NB4 (cell line): Measurements from ENCODE around the gene IGSF8.
"Not testable (repeated sequence)": the region's sequence is repeated elsewhere in the genome, so short reads cannot be mapped to it uniquely, and the experiment has no call there.

Source experiments
- DNase-seq: peaks from one replicate; pipeline ENCODE4 v3.0.0; 2010; ENCODE audit warnings: low read depth
- H3K4me3 ChIP-seq: one replicate; pipeline ENCODE4 v1.5.1; 2011; ENCODE audit warnings: mild to moderate bottlenecking, low read depth, low read length, moderate library complexity
- MAX ChIP-seq: IDR thresholded peaks from 2 replicates; pipeline ENCODE4 v1.6.1; 2011; ENCODE audit warnings: low read depth, low read length
- MYC ChIP-seq: IDR thresholded peaks from 2 replicates; pipeline ENCODE4 v1.6.1; 2011; ENCODE audit warnings: low read depth, low read length
- POLR2A ChIP-seq: IDR thresholded peaks from 2 replicates; pipeline ENCODE4 v1.6.1; 2011; ENCODE audit warnings: mild to moderate bottlenecking; ENCODE audit not compliant: insufficient read length; ENCODE audit errors: extremely low read depth
- TF ChIP-seq, protein P1 (sequence below): IDR thresholded peaks from one replicate; pipeline ENCODE4 v1.5.1; 2012; ENCODE audit warnings: low read depth, low read length

The IGSF8 gene

DNA sequence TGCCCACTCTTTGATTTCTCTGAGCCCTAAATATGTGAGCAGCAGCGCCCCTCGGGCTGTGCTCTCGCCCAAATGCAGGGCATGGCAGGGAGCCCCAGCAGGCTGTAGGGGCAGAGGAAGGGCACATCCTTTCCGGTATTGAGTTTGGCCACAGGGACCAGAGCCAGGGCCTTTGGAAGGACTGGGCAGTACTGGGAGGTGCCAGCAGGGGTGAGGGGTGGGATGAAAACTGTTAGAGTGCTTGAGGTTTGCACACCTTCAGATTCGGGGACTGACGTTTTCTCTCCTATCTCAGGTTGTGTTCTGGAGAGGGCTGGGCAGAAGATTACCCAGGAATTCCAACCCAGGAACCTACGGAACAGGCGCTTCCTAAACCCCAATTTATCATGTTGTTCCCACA, 15.0 kb upstream of the IGSF8 start:
- H3K4me3 ChIP-seq, result no peak overlapping the region
- no peak for DNase-seq
- TF ChIP-seq POLR2A, result no peak
- TF ChIP-seq MAX, result no peak

DNA sequence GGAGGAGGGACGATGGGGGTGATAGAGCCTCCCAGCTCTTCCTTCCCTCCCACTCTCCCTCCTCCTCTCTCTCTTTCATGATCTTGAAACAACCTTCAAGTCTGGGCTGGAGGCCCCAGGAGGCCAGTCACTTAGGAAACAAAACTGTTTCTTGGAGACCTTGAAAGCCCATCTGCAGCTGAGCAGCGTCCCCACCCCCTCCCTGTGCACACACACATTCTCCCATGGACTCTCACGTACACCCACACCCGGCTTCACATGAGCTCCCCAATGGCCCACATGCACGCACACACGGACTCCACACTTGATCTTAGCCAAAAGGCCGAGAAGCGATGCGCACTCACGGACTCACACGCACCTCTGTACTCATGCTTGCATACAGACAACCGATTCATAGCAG, 13.9 kb upstream of the IGSF8 start:
- no peak overlapping the region for H3K4me3 ChIP-seq
- no peak for DNase-seq
- TF ChIP-seq POLR2A (no peak), MYC (no peak), MAX (no peak)
- TF ChIP-seq, protein P1, sequence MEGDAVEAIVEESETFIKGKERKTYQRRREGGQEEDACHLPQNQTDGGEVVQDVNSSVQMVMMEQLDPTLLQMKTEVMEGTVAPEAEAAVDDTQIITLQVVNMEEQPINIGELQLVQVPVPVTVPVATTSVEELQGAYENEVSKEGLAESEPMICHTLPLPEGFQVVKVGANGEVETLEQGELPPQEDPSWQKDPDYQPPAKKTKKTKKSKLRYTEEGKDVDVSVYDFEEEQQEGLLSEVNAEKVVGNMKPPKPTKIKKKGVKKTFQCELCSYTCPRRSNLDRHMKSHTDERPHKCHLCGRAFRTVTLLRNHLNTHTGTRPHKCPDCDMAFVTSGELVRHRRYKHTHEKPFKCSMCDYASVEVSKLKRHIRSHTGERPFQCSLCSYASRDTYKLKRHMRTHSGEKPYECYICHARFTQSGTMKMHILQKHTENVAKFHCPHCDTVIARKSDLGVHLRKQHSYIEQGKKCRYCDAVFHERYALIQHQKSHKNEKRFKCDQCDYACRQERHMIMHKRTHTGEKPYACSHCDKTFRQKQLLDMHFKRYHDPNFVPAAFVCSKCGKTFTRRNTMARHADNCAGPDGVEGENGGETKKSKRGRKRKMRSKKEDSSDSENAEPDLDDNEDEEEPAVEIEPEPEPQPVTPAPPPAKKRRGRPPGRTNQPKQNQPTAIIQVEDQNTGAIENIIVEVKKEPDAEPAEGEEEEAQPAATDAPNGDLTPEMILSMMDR, result no peak

GRCh38 chr1:160111462-160111861, 13.0 kb upstream of the IGSF8 start:
- not testable (repeated sequence) for DNase-seq, H3K4me3 ChIP-seq

GRCh38 chr1:160109686-160110085, 11.3 kb upstream of the IGSF8 start:
- H3K4me3 ChIP-seq, result no peak overlapping the region
- no peak for DNase-seq
- TF ChIP-seq, protein P1, result no peak
- TF ChIP-seq POLR2A (no peak), MYC (no peak), MAX (no peak)

DNA sequence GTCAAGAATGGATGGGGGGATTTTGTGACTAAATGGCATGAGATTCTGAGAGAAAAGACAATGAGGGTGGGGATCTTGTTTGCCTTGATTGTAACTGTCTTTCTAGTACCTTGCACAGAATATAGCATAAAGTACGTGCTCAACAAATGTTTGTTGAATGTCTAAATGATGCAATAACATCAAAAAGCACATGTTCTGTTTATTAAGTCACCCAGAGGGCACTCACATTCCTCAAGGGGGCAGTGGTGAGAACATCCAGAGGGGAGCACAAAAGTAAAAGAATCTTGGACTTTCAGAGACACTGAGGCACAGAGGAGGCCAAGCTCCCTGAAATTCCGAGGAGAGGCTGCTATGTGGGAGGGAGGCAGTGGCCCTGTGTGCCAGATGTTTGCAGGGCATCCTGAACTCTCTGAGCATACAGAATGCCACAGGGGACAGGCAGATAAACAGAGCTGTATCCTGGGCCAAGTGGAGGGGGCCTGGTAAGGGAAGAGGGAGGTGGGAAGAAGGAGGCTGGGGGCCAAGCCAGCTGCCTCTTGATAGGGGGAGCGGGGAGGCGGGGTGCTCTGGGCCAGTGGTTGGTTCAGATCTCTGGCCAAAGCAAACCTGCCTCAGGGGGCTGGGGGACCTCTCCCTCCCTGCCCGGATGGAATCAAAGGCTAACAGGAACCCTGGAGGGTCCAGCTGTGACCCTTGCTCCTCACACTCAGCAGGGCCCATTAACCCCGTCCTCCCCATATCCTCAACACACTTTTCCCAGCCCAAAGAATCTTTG, 10.7 kb upstream of the IGSF8 start:
- peak; percentile 68 for DNase-seq
- peak; percentile 93 for TF ChIP-seq MYC
- TF ChIP-seq, protein P1, result peak; percentile 62
- TF ChIP-seq POLR2A, result no peak
- TF ChIP-seq MAX, result peak; percentile 91
- H3K4me3 ChIP-seq, result no peak overlapping the region

- no peak overlapping the region for H3K4me3 ChIP-seq
- no peak for DNase-seq
- no peak for TF ChIP-seq POLR2A
- TF ChIP-seq MYC, result no peak
- no peak for TF ChIP-seq MAX
- TF ChIP-seq, protein P1, result no peak
Observed at GRCh38 chr1:160107512-160107911, 9.1 kb upstream of the IGSF8 start.

DNA sequence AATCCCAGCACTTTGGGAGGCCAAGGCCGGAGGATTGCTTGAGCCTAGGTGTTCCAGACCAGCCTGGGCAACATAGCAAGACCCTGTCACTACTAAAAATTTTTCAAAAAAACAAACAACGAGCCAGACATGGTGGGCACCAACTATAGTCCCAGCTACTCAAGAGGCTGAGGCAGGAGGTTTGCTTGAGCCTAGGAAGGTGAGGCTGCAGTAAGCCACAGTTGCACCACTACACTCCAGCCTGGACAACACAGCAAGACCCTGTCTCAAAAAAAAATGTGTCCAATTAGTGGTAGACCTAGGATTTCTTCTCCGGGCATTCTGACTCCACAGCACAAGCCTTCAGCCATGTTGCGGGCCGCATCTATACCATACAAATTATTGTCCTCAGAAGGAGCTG, 6.7 kb upstream of the IGSF8 start:
- no peak for TF ChIP-seq POLR2A
- TF ChIP-seq MYC, result no peak
- no peak for DNase-seq
- H3K4me3 ChIP-seq, result no peak overlapping the region
